HL-60 (cell line): ENCODE results near the gene IZUMO4.

Experiments used
- DNase-seq, 2 experiments: peaks; one replicate each; pipeline ENCODE4 v3.0.0-alpha.2; 2010 to 2020; ENCODE audit warnings: low read depth in 1 of 2, low spot score in 1 of 2
- H3K27ac ChIP-seq: fragments of 250-450 bp; sonication (Bioruptor Pico); replicated peaks from 2 replicates; pipeline ENCODE4 v1.5.1; 2020; ENCODE audit warnings: mild to moderate bottlenecking, moderate library complexity
- H3K27me3 ChIP-seq: fragments of 250-450 bp; sonication (Bioruptor Pico); 2 replicates; pipeline ENCODE4 v1.5.1; 2021; ENCODE audit warnings: mild to moderate bottlenecking, moderate library complexity; ENCODE audit not compliant: insufficient read depth, poor library complexity, severe bottlenecking
- H3K4me3 ChIP-seq: replicated peaks from 2 replicates; pipeline ENCODE4 v1.5.1; 2011; ENCODE audit warnings: mild to moderate bottlenecking, control low read depth, low read length; ENCODE audit not compliant: insufficient read depth
- CTCF ChIP-seq: IDR thresholded peaks from one replicate; pipeline ENCODE4 v1.5.1; 2011; ENCODE audit warnings: low read length, control low read depth, inconsistent platforms; ENCODE audit not compliant: insufficient read depth
- GABPA ChIP-seq: IDR thresholded peaks from 2 replicates; pipeline ENCODE4 v1.6.1; 2012; ENCODE audit warnings: low read depth
- POLR2AphosphoS5 ChIP-seq: IDR thresholded peaks from 2 replicates; pipeline ENCODE4 v1.6.1; 2012; ENCODE audit warnings: low read depth
- SPI1 ChIP-seq: IDR thresholded peaks from 2 replicates; pipeline ENCODE4 v1.6.1; 2012; ENCODE audit warnings: low read depth, mild to moderate bottlenecking, borderline replicate concordance
- TF ChIP-seq, protein P1 (sequence below): IDR thresholded peaks from 2 replicates; pipeline ENCODE4 v1.6.1; 2012; ENCODE audit warnings: low read depth; ENCODE audit not compliant: insufficient replicate concordance

The IZUMO4 gene

GRCh38 chr19:2055931-2056836, 40.5 kb upstream of the IZUMO4 start:
- TF ChIP-seq, protein P1, sequence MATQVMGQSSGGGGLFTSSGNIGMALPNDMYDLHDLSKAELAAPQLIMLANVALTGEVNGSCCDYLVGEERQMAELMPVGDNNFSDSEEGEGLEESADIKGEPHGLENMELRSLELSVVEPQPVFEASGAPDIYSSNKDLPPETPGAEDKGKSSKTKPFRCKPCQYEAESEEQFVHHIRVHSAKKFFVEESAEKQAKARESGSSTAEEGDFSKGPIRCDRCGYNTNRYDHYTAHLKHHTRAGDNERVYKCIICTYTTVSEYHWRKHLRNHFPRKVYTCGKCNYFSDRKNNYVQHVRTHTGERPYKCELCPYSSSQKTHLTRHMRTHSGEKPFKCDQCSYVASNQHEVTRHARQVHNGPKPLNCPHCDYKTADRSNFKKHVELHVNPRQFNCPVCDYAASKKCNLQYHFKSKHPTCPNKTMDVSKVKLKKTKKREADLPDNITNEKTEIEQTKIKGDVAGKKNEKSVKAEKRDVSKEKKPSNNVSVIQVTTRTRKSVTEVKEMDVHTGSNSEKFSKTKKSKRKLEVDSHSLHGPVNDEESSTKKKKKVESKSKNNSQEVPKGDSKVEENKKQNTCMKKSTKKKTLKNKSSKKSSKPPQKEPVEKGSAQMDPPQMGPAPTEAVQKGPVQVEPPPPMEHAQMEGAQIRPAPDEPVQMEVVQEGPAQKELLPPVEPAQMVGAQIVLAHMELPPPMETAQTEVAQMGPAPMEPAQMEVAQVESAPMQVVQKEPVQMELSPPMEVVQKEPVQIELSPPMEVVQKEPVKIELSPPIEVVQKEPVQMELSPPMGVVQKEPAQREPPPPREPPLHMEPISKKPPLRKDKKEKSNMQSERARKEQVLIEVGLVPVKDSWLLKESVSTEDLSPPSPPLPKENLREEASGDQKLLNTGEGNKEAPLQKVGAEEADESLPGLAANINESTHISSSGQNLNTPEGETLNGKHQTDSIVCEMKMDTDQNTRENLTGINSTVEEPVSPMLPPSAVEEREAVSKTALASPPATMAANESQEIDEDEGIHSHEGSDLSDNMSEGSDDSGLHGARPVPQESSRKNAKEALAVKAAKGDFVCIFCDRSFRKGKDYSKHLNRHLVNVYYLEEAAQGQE: no peak
- TF ChIP-seq POLR2AphosphoS5: no peak
- TF ChIP-seq SPI1: no peak
- no peak for TF ChIP-seq CTCF
- TF ChIP-seq GABPA: no peak
- Histone ChIP-seq H3K27me3 (no peaks in the 10 kb centered on the region), H3K4me3 (no peak overlapping the region), H3K27ac (peak overlapping the region; percentile 38)
- DNase-seq: peak in 1 of 2 experiments; percentile 26

- TF ChIP-seq, protein P1: no peak
- TF ChIP-seq SPI1 (no peak), POLR2AphosphoS5 (no peak), GABPA (no peak), CTCF (no peak)
- no peak for DNase-seq
- Histone ChIP-seq H3K27me3 (no peaks in the 10 kb centered on the region), H3K27ac (peak overlapping the region; percentile 20), H3K4me3 (no peak overlapping the region)
Measured at GRCh38 chr19:2056837-2057192, 39.9 kb upstream of the IZUMO4 start.

- DNase-seq: no peak
- TF ChIP-seq GABPA (no peak), SPI1 (no peak), POLR2AphosphoS5 (no peak), CTCF (no peak)
- TF ChIP-seq, protein P1: no peak
Measured at GRCh38 chr19:2057484-2058469, 38.9 kb upstream of the IZUMO4 start.

More at GRCh38 chr19:2057484-2058469, 38.9 kb upstream of the IZUMO4 start:
- peak overlapping the region; percentile 32 for H3K27ac ChIP-seq
- H3K27me3 ChIP-seq: no peaks in the 10 kb centered on the region
- H3K4me3 ChIP-seq: no peak overlapping the region
